SJCRH30 (cell line): ENCODE data around the gene SLC8A1. TPM values are rescaled to one million over a fixed set of nuclear protein-coding genes. Genes with fewer than 3 reads are reported as not detected.

ENCODE experiments used
- DNase-seq, 2 experiments: peaks; one replicate each; pipeline ENCODE4 v3.0.0-alpha.2; 2015 to 2020
- H3K27ac ChIP-seq: fragments of 250-450 bp; sonication (Bioruptor Pico); 2 replicates; pipeline ENCODE4 v1.5.1; 2020; ENCODE audit warnings: mild to moderate bottlenecking, moderate library complexity
- H3K27me3 ChIP-seq: fragments of 250-450 bp; sonication (Bioruptor Pico); 2 replicates; pipeline ENCODE4 v1.5.1; 2020; ENCODE audit warnings: mild to moderate bottlenecking, moderate library complexity
- H3K36me3 ChIP-seq: fragments of 250-450 bp; sonication (Bioruptor Pico); 2 replicates; pipeline ENCODE4 v1.5.1; 2020; ENCODE audit warnings: mild to moderate bottlenecking, moderate library complexity
- H3K4me1 ChIP-seq: fragments of 250-450 bp; sonication (Bioruptor Pico); 2 replicates; pipeline ENCODE4 v1.5.1; 2020; ENCODE audit warnings: mild to moderate bottlenecking, moderate library complexity
- H3K4me3 ChIP-seq: fragments of 250-450 bp; sonication (Bioruptor Pico); 2 replicates; pipeline ENCODE4 v1.5.1; 2020; ENCODE audit warnings: mild to moderate bottlenecking, moderate library complexity
- H3K9me3 ChIP-seq: fragments of 250-450 bp; sonication (Bioruptor Pico); replicated peaks from 2 replicates; pipeline ENCODE4 v1.5.1; 2020; ENCODE audit warnings: mild to moderate bottlenecking, moderate library complexity
- total RNA-seq: library from RNA; depleted of rRNA; stranded (reverse); fragments of >200 nt; shearing (Covaris generic); gene quantifications from 2 replicates; pipeline ENCODE4 v1.2.3, GENCODE V29; 2014

SLC8A1 gene
- total RNA-seq, 1 experiment from 2014 or later, result 27.1 TPM

GRCh38 chr2:40419364-40419762 lies 32.5 kb downstream of the SLC8A1 start:
- Histone ChIP-seq H3K27ac (no peak overlapping the region), H3K4me3 (no peak overlapping the region), H3K27me3 (no peaks in the 10 kb centered on the region), H3K4me1 (peaks cover 9% of the 10 kb centered on the region), H3K36me3 (peaks cover 6% of the 10 kb centered on the region; the same call in 1 of the 2 replicates), H3K9me3 (no peaks in the 10 kb centered on the region)
- no peak for DNase-seq

- Histone ChIP-seq H3K4me3 (no peak overlapping the region), H3K27me3 (no peaks in the 10 kb centered on the region), H3K27ac (no peak overlapping the region), H3K4me1 (peaks cover 9% of the 10 kb centered on the region), H3K9me3 (no peaks in the 10 kb centered on the region), H3K36me3 (peaks cover 5% of the 10 kb centered on the region; the same call in 1 of the 2 replicates)
- DNase-seq, result no peak
Measured at GRCh38 chr2:40418614-40419363, 33.1 kb downstream of the SLC8A1 start.

GRCh38 chr2:40416486-40416885 lies 35.4 kb downstream of the SLC8A1 start:
- peaks cover 11% of the 10 kb centered on the region for H3K4me1 ChIP-seq
- H3K9me3 ChIP-seq, result no peaks in the 10 kb centered on the region
- no peaks in the 10 kb centered on the region for H3K36me3 ChIP-seq
- no peak for DNase-seq
- no peak overlapping the region for H3K4me3 ChIP-seq
- H3K27me3 ChIP-seq, result no peaks in the 10 kb centered on the region
- no peak overlapping the region for H3K27ac ChIP-seq

- H3K9me3 ChIP-seq, result no peaks in the 10 kb centered on the region
- H3K4me1 ChIP-seq, result peaks cover 10% of the 10 kb centered on the region
- no peaks in the 10 kb centered on the region for H3K36me3 ChIP-seq
- no peak for DNase-seq
- H3K27ac ChIP-seq, result no peak overlapping the region
- no peaks in the 10 kb centered on the region for H3K27me3 ChIP-seq
- H3K4me3 ChIP-seq, result no peak overlapping the region
Measured at GRCh38 chr2:40415391-40415790, 36.5 kb downstream of the SLC8A1 start.

- H3K27ac ChIP-seq, result no peak overlapping the region
- no peaks in the 10 kb centered on the region for H3K9me3 ChIP-seq
- no peaks in the 10 kb centered on the region for H3K27me3 ChIP-seq
- H3K4me1 ChIP-seq, result peaks cover 10% of the 10 kb centered on the region
- no peak for DNase-seq
- no peaks in the 10 kb centered on the region for H3K36me3 ChIP-seq
- no peak overlapping the region for H3K4me3 ChIP-seq
Measured at GRCh38 chr2:40412456-40412855, 39.4 kb downstream of the SLC8A1 start.

GRCh38 chr2:40410695-40411094 lies 41.2 kb downstream of the SLC8A1 start:
- Histone ChIP-seq H3K36me3 (no peaks in the 10 kb centered on the region), H3K27me3 (no peaks in the 10 kb centered on the region), H3K9me3 (no peaks in the 10 kb centered on the region), H3K4me3 (no peak overlapping the region), H3K4me1 (peaks cover 14% of the 10 kb centered on the region), H3K27ac (no peak overlapping the region)
- DNase-seq, result no peak

- H3K9me3 ChIP-seq, result no peaks in the 10 kb centered on the region
- no peak overlapping the region for H3K4me3 ChIP-seq
- peaks cover 24% of the 10 kb centered on the region for H3K4me1 ChIP-seq
- H3K27ac ChIP-seq, result no peak overlapping the region
- DNase-seq, result no peak
- no peaks in the 10 kb centered on the region for H3K36me3 ChIP-seq
- H3K27me3 ChIP-seq, result no peaks in the 10 kb centered on the region
Measured at GRCh38 chr2:40409734-40410133, 42.2 kb downstream of the SLC8A1 start.

- Histone ChIP-seq H3K27me3 (no peaks in the 10 kb centered on the region), H3K4me3 (no peak overlapping the region), H3K27ac (no peak overlapping the region), H3K4me1 (peaks cover 31% of the 10 kb centered on the region), H3K36me3 (no peaks in the 10 kb centered on the region), H3K9me3 (no peaks in the 10 kb centered on the region)
- no peak for DNase-seq
Measured at GRCh38 chr2:40406485-40407289, 45.2 kb downstream of the SLC8A1 start.

- DNase-seq, result peak; percentile 13 to 45
- Histone ChIP-seq H3K36me3 (no peaks in the 10 kb centered on the region), H3K27ac (peak overlapping the region; percentile 57), H3K9me3 (no peaks in the 10 kb centered on the region), H3K4me1 (peaks cover 33% of the 10 kb centered on the region), H3K27me3 (no peaks in the 10 kb centered on the region), H3K4me3 (no peak overlapping the region)
Measured at GRCh38 chr2:40405465-40405864, 46.4 kb downstream of the SLC8A1 start.

GRCh38 chr2:40404517-40404916 lies 47.4 kb downstream of the SLC8A1 start:
- no peak for DNase-seq
- Histone ChIP-seq H3K36me3 (no peaks in the 10 kb centered on the region), H3K27ac (peak overlapping the region; percentile 57), H3K4me3 (no peak overlapping the region), H3K4me1 (peaks cover 33% of the 10 kb centered on the region), H3K27me3 (no peaks in the 10 kb centered on the region), H3K9me3 (no peaks in the 10 kb centered on the region)

GRCh38 chr2:40403233-40403836 lies 48.6 kb downstream of the SLC8A1 start:
- Histone ChIP-seq H3K9me3 (no peaks in the 10 kb centered on the region), H3K27me3 (no peaks in the 10 kb centered on the region), H3K4me3 (no peak overlapping the region), H3K36me3 (no peaks in the 10 kb centered on the region), H3K27ac (no peak overlapping the region), H3K4me1 (peaks cover 33% of the 10 kb centered on the region)
- DNase-seq, result no peak

GRCh38 chr2:40401896-40402295 lies 50.0 kb downstream of the SLC8A1 start:
- Histone ChIP-seq H3K4me1 (peaks cover 33% of the 10 kb centered on the region), H3K36me3 (no peaks in the 10 kb centered on the region), H3K27ac (no peak overlapping the region), H3K27me3 (no peaks in the 10 kb centered on the region), H3K4me3 (no peak overlapping the region), H3K9me3 (no peaks in the 10 kb centered on the region)
- peak; percentile 31 to 35 for DNase-seq

- H3K4me1 ChIP-seq, result peaks cover 26% of the 10 kb centered on the region
- no peak overlapping the region for H3K27ac ChIP-seq
- no peaks in the 10 kb centered on the region for H3K27me3 ChIP-seq
- no peak for DNase-seq
- no peaks in the 10 kb centered on the region for H3K9me3 ChIP-seq
- no peak overlapping the region for H3K4me3 ChIP-seq
- H3K36me3 ChIP-seq, result no peaks in the 10 kb centered on the region
Measured at GRCh38 chr2:40400336-40400953, 51.4 kb downstream of the SLC8A1 start.

GRCh38 chr2:40397765-40398164 lies 54.1 kb downstream of the SLC8A1 start:
- Histone ChIP-seq H3K4me3 (no peak overlapping the region), H3K27ac (no peak overlapping the region), H3K4me1 (peaks cover 10% of the 10 kb centered on the region; the same call in 1 of the 2 replicates), H3K9me3 (no peaks in the 10 kb centered on the region), H3K36me3 (no peaks in the 10 kb centered on the region), H3K27me3 (no peaks in the 10 kb centered on the region)
- no peak for DNase-seq

- H3K27me3 ChIP-seq, result no peaks in the 10 kb centered on the region
- H3K4me3 ChIP-seq, result no peak overlapping the region
- no peaks in the 10 kb centered on the region for H3K4me1 ChIP-seq
- DNase-seq, result no peak
- H3K27ac ChIP-seq, result no peak overlapping the region
- H3K36me3 ChIP-seq, result no peaks in the 10 kb centered on the region
- no peaks in the 10 kb centered on the region for H3K9me3 ChIP-seq
Measured at GRCh38 chr2:40396124-40396523, 55.8 kb downstream of the SLC8A1 start.
